GM10248 (cell line): ENCODE results near the gene HS3ST5.
"Not testable (repeated sequence)": the region's sequence is repeated elsewhere in the genome, so short reads cannot be mapped to it uniquely, and the experiment has no call there.

Experiments
- CTCF ChIA-PET: fragments of 300-600 bp; sonication (Branson Sonifier 250); formaldehyde crosslinking; extraction: SDS; loops from one replicate; lab custom pipeline; 2021; ENCODE audit warnings: antibody characterized with exemption; lab: Yijun Ruan, JAX
- POLR2A ChIA-PET: fragments of 350-650 bp; sonication (Branson Sonifier 250); formaldehyde crosslinking; extraction: SDS; loops from one replicate; lab custom pipeline; 2020; ENCODE audit warnings: antibody characterized with exemption; lab: Yijun Ruan, JAX
- DNase-seq: peaks from one replicate; pipeline ENCODE4 v3.0.0; 2012; ENCODE audit errors: extremely low spot score
- CTCF ChIP-seq: IDR thresholded peaks from 2 replicates; pipeline ENCODE4 v1.5.1; 2012; ENCODE audit warnings: mild to moderate bottlenecking, low read depth; ENCODE audit errors: extremely low read depth, missing control alignments, control extremely low read depth

Gene HS3ST5

GRCh38 chr6:114081730-114082129 lies 261.1 kb downstream of the HS3ST5 start:
- POLR2A ChIA-PET, result no interaction called here
- DNase-seq, result no peak
- CTCF ChIA-PET, result interaction anchor here (1.8 kb wide), 1 partner anchor 27 kb away, joined by 5 read pairs; no protein-coding TSS in a partner anchor
- no peak for TF ChIP-seq CTCF

- ChIA-PET POLR2A (no interaction called here), CTCF (interaction anchor here (1.6 to 1.8 kb wide), 2 partner anchors 16 to 28 kb away, joined by 3 to 5 read pairs; no protein-coding TSS in a partner anchor)
- no peak for DNase-seq
- no peak for TF ChIP-seq CTCF
Observed at GRCh38 chr6:114080891-114081510, 261.8 kb downstream of the HS3ST5 start.

GRCh38 chr6:114080410-114080809 lies 262.4 kb downstream of the HS3ST5 start:
- CTCF ChIA-PET, result interaction anchor here (1.6 kb wide), 1 partner anchor 17 kb away, joined by 3 read pairs; no protein-coding TSS in a partner anchor
- POLR2A ChIA-PET, DNase-seq: not testable (repeated sequence)

GRCh38 chr6:114075777-114076176 lies 267.0 kb downstream of the HS3ST5 start:
- DNase-seq, result no peak
- no peak for TF ChIP-seq CTCF

GRCh38 chr6:114075300-114075699 lies 267.5 kb downstream of the HS3ST5 start:
- DNase-seq, result no peak
- ChIA-PET CTCF (interaction anchor here (1.7 kb wide), 1 partner anchor 10 kb away, joined by 4 read pairs; no protein-coding TSS in a partner anchor), POLR2A (no interaction called here)
- TF ChIP-seq CTCF, result no peak

More at GRCh38 chr6:114075777-114076176, 267.0 kb downstream of the HS3ST5 start:
- CTCF ChIA-PET, result interaction anchor here (1.7 kb wide), 1 partner anchor 10 kb away, joined by 4 read pairs; no protein-coding TSS in a partner anchor
- POLR2A ChIA-PET, result no interaction called here

GRCh38 chr6:114068771-114069170 lies 274.1 kb downstream of the HS3ST5 start:
- no peak for TF ChIP-seq CTCF
- DNase-seq, result no peak
- ChIA-PET POLR2A (no interaction called here), CTCF (interaction anchor here (1.0 kb wide), 1 partner anchor 10 kb away, joined by 4 read pairs; no protein-coding TSS in a partner anchor)

GRCh38 chr6:114068116-114068515 lies 274.7 kb downstream of the HS3ST5 start:
- TF ChIP-seq CTCF, result no peak
- DNase-seq, result no peak
- CTCF ChIA-PET, result interaction anchor here (0.7 to 1.0 kb wide), 2 partner anchors 10 to 14 kb away, joined by 3 to 4 read pairs; no protein-coding TSS in a partner anchor
- POLR2A ChIA-PET, result no interaction called here
